HUES48 (cell line): ENCODE results near the gene FOXO3.
"Not testable (repeated sequence)": the region's sequence is repeated elsewhere in the genome, so short reads cannot be mapped to it uniquely, and the experiment has no call there.

Experiments
- H3K27ac ChIP-seq: one replicate; pipeline ENCODE4 v1.7.0; 2013; ENCODE audit warnings: low read depth, low read length, inconsistent platforms
- H3K27me3 ChIP-seq: 2 replicates; pipeline ENCODE4 v1.6.1; 2013; ENCODE audit warnings: mild to moderate bottlenecking, low read length; ENCODE audit not compliant: control insufficient read depth, insufficient read depth
- H3K36me3 ChIP-seq: 2 replicates; pipeline ENCODE4 v1.6.1; 2013; ENCODE audit warnings: low read length; ENCODE audit not compliant: control insufficient read depth, insufficient read depth
- H3K4me1 ChIP-seq: 2 replicates; pipeline ENCODE4 v1.6.1; 2013; ENCODE audit warnings: mild to moderate bottlenecking, low read length; ENCODE audit not compliant: control insufficient read depth, insufficient read depth
- H3K4me3 ChIP-seq: 2 replicates; pipeline ENCODE4 v1.5.1; 2013; ENCODE audit warnings: mild to moderate bottlenecking, low read depth, low read length
- H3K9ac ChIP-seq: 2 replicates; pipeline ENCODE4 v1.6.1; 2013; ENCODE audit warnings: mild to moderate bottlenecking, low read depth, low read length, moderate library complexity
- H3K9me3 ChIP-seq: 2 replicates; pipeline ENCODE4 v1.6.1; 2013; ENCODE audit warnings: low read length; ENCODE audit not compliant: control insufficient read depth, insufficient read depth

Gene FOXO3

DNA sequence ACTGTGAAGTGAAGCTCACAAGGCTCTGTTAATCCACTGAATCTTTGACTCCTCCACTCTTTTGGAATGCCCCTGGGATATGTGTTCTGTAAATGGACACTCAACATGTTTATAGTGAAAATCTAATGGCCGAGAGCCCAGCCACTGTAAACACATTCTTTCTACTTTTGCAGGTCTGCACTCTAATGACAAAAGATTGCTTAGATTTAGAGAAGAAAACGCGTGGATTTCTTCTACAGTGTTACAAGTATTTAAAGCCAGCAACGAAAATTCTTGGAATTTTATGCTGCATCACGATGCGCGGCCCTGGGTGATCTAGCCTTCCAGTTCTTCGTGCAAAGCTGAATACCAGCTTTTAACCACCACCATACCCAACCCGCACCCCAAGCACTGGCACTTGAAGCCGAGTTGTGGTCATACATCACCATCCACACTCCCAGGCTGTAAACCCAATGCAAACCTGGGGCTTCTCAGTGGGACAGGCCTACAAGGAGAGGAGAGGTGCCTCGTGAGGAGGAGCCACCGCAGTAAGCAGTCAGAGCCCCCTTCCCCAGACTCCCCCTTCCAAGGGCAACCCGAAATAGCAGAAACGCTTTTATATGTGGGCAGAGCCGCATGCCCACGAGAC is 3.7 kb upstream of the FOXO3 start:
- Histone ChIP-seq H3K9ac (peak overlapping the region; percentile 84), H3K4me1 (peaks cover 10% of the 10 kb centered on the region), H3K36me3 (no peaks in the 10 kb centered on the region), H3K27me3 (peaks cover 33% of the 10 kb centered on the region), H3K9me3 (no peaks in the 10 kb centered on the region), H3K4me3 (peak overlapping the region; percentile 77), H3K27ac (peak overlapping the region; percentile 97)

DNA sequence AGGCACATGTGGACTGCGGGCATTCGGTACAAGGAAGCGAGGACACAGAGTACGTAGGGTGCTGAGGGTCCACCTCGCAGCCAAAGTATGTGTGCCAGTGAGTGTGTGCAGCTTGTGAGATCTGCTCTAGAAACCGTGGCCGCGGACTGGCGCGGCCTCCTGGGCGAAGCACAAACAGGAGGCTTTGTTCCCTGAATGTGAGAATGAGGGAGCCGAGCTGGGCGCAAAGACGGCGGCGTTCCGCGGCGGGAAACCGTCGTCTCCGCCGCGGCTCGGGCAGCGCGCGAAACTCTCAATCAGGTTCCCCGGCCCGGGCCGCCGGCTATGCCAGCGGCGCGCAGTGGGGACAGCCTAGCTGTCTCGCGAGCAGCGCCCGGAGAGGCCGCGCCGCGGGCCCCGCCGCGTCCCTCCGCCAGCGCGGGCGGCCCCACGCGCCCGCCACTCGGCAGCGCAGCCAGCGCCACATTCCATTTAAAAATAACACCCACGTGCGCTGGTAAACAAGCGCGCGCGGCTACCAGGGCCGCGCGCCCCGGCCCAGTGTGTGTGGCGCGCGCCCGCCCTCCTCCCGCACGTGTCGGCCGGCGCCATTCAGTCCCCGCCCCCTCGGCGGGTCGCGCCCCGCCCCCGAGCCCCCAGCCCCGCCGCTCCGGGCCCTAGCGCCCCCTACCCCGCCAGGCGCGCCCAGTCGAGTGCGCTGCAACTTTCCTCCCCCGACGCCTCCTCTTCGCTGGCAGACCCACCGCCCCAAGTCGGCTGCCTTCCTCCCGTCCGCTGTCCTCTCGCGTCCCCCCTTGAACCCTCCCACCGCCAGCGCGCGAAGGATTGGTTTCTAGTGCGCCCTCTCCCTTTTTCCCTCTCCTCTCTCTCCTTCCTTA is 3.0 kb upstream of the FOXO3 start:
- Histone ChIP-seq H3K4me1 (peaks cover 10% of the 10 kb centered on the region), H3K9ac (peak overlapping the region; percentile 84), H3K36me3 (no peaks in the 10 kb centered on the region), H3K27me3 (peaks cover 38% of the 10 kb centered on the region), H3K9me3 (no peaks in the 10 kb centered on the region), H3K4me3 (peak overlapping the region; percentile 77), H3K27ac (peak overlapping the region; percentile 97)

DNA sequence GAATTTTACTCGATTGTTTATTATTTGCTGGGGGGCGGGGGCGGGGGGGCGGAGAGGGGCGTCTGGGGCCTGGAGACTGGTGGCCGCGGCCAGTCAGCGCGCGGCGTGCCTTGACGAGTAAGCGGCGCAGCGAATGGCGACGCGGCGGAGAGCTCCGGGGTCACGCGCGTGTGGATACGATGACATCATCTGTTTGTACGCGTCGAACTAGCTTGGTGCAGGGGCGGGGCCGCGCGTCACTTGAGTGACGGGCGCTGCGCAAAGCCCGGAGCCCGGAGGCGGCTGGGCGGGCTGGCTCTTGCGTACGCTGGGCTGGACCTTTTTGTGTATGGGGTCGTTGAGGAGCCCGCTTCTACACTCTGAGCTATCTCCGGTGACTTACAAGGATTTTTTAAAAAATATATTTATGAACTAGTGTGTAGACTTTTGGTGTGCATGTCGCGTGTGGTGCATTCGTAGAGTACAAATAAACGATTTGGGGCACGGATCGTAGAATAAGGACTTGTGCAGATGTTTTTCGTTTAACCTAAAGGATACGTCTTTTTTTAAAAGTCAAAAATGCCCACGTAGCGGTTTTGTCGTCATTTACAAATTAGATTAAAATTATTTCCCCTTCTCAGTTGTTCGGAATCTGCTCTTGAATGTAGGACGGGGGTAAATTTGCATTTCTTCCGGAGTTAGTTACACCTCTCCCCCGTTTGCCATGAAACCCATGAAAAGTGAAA is 2.2 kb upstream of the FOXO3 start:
- Histone ChIP-seq H3K9me3 (no peaks in the 10 kb centered on the region), H3K27ac (peak overlapping the region; percentile 97), H3K4me1 (peaks cover 17% of the 10 kb centered on the region), H3K27me3 (peaks cover 46% of the 10 kb centered on the region), H3K4me3 (peak overlapping the region; percentile 77), H3K9ac (peak overlapping the region; percentile 79), H3K36me3 (no peaks in the 10 kb centered on the region)

DNA sequence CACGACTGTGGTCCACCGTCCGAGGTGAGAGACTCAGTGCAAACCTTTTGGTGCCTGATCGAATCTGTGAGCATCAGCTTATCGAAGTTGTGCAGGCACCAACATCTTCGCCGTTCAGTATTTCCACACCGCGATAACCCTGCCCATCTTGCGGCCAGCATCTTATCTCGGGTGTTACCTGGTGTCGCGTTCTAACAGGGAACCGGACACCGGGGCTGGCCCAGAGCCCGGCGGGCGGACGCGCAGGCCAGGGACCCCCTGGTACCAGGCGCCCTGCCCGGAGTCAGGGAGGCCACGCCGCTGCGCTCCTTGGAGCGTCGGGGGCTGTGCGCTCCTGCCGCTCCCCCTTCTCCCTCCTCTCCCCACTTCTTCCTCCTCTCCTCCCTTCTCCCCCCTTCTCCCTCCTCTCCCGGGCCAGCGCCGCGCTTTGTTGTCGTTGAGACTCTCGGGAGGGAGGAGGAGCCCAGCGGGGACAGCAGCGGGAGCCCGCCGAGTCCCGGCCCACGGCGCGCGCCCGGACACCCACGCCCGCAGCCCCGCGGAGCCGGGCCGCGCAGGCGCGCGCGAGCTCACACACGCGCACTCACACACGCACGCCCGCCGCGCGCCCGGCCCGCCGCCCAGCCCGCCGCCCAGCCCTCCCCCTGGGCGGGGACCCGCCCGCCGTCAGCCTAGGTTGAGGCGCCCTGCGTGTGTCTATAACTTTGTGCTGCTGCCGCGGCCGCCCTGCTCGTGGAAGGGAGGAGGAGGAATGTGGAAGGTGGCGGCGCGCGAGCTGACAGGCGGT is 1.4 kb upstream of the FOXO3 start:
- Histone ChIP-seq H3K4me3 (peak overlapping the region; percentile 77), H3K9me3 (no peaks in the 10 kb centered on the region), H3K4me1 (peaks cover 24% of the 10 kb centered on the region), H3K9ac (peak overlapping the region; percentile 41), H3K27me3 (peaks cover 53% of the 10 kb centered on the region), H3K36me3 (no peaks in the 10 kb centered on the region), H3K27ac (peak overlapping the region; percentile 89)

DNA sequence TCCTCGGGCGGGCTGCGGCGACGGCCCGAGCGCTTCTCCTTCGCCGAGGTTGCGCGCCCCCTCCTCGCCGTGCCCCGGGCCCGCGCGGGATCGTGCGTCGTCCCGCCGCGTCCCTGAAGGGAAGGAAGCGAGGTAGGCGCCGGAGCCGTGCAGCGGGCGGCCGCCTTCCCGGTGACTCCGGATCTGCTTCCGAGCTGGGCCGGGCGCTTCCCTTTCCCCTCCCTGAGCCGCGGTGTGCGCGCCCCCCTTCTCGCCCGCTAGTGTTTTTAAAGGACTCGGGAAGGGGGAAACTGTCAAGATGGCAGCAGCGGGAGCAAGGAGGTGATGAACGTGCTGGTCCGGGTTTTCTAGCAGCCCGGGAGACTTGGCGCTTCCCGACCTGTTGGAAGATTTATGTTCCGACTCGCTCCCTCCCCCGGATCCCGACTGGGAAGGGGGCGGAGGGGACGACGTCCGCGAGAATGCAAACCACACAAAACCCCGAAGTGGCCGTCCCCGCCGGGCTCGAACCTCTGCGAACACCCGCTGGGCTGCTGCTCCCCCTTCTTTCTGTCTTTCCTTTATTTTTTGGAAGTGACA is 744 bp upstream of the FOXO3 start:
- Histone ChIP-seq H3K4me1 (peaks cover 31% of the 10 kb centered on the region), H3K9ac (peak overlapping the region; percentile 41; the same call in 1 of the 2 replicates), H3K4me3 (peak overlapping the region; percentile 77), H3K27me3 (peaks cover 52% of the 10 kb centered on the region), H3K9me3 (no peaks in the 10 kb centered on the region), H3K36me3 (no peaks in the 10 kb centered on the region), H3K27ac (peak overlapping the region; percentile 89)

DNA sequence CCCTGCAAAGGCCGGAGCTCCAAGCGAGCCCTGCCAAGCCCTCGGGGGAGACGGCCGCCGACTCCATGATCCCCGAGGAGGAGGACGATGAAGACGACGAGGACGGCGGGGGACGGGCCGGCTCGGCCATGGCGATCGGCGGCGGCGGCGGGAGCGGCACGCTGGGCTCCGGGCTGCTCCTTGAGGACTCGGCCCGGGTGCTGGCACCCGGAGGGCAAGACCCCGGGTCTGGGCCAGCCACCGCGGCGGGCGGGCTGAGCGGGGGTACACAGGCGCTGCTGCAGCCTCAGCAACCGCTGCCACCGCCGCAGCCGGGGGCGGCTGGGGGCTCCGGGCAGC is 561 bp downstream of the FOXO3 start:
- not testable (repeated sequence) for H3K9me3 ChIP-seq, H3K36me3 ChIP-seq, H3K9ac ChIP-seq, H3K27ac ChIP-seq
- Histone ChIP-seq H3K4me1 (peaks cover 41% of the 10 kb centered on the region), H3K27me3 (peaks cover 39% of the 10 kb centered on the region), H3K4me3 (peak overlapping the region; percentile 77)

DNA sequence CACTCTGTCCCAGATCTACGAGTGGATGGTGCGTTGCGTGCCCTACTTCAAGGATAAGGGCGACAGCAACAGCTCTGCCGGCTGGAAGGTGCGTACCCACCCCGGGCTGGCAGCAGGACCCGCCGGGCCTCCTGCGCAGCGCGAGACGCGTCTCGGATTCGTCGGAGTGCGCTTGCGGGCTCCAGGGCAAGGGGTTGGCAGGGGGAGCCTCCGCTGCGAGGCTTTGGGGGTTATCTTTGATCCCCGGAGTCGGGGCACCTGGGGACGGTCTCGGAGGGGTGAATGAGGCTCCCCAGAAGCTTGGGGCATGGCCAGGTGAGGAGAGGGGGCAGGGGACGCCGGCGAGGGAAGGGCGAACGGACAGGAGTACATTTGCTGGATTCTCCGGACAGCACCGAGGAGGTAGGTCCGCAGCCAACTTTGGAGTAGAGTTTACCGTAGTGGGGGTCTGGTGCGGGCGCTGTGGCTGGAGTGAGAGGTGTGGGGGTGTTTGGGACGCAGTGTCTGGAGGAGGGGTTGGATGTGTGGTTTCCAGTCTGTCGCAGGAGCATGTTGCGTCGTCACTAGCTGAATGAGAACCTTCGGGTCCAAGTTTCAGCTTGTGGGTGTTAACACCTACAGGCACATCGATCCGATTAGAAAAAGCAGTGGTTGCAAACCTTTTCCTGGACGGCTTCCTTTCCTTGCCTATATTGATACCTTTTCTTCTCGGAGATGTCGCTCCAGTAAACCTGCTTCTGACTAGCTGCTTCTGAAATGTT is 1.2 kb downstream of the FOXO3 start:
- Histone ChIP-seq H3K4me1 (peaks cover 42% of the 10 kb centered on the region), H3K27ac (peak overlapping the region; percentile 73)

DNA sequence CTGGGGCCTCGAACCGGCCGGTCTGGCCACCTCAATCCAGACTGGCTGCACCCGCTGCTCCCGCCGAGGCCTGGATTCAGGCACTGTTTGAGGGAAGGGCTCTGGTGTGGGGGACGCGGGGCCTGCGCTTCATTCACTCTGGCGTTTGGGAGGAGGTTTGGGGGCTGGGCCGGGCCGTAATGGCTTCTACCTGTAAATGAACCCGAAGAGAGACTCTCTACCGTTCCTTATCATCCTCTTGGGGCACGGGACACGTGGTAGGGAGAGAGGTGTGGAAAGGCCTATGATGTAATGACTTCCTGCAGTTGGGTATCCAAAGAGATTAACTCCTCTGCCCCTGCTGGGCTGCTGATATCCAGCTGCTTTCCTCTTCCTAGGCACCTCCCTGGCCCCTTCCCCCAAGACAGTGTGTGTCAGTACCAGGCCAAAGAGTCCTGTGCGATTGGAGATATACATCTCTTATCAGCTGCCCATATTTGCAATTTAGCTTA is 1.8 kb downstream of the FOXO3 start:
- Histone ChIP-seq H3K9ac (peak overlapping the region; percentile 60), H3K27me3 (peaks cover 27% of the 10 kb centered on the region), H3K27ac (peak overlapping the region; percentile 73)

More for the DNA sequence above, 1.2 kb downstream of the FOXO3 start:
- Histone ChIP-seq H3K9ac (peak overlapping the region; percentile 60), H3K27me3 (peaks cover 32% of the 10 kb centered on the region), H3K9me3 (no peaks in the 10 kb centered on the region), H3K36me3 (no peaks in the 10 kb centered on the region), H3K4me3 (peak overlapping the region; percentile 77)

DNA sequence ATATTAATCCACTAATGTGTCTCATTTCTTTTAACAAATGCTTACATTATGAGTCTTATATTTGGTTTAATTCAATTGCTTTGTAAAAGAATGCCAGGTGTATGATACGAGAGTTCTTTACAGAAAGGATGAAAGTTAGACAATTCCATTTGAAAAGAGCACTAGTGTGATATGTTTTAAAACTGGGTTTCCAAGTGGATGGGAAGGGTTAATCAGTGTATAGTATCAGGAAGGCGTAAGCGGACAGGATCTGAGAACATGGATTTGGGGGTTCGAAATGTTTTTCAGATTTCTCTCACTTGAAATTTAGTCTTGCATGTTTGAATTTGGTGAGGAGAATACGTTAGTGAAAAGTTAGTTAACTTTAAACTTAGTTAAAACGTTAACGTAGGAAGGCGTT is 2.6 kb downstream of the FOXO3 start:
- Histone ChIP-seq H3K4me3 (peak overlapping the region; percentile 77), H3K9ac (no peak overlapping the region)

More for the DNA sequence above, 1.8 kb downstream of the FOXO3 start:
- no peaks in the 10 kb centered on the region for H3K9me3 ChIP-seq
- H3K36me3 ChIP-seq = no peaks in the 10 kb centered on the region
- peaks cover 36% of the 10 kb centered on the region for H3K4me1 ChIP-seq
- H3K4me3 ChIP-seq = peak overlapping the region; percentile 77

More for the DNA sequence above, 2.6 kb downstream of the FOXO3 start:
- H3K4me1 ChIP-seq = peaks cover 36% of the 10 kb centered on the region
- no peak overlapping the region for H3K27ac ChIP-seq
- peaks cover 27% of the 10 kb centered on the region for H3K27me3 ChIP-seq
- no peaks in the 10 kb centered on the region for H3K36me3 ChIP-seq
- H3K9me3 ChIP-seq = no peaks in the 10 kb centered on the region
